Ecto neural progenitor cell (in vitro differentiated cells): ENCODE results near the gene FPGS.
"Not testable (repeated sequence)": the region's sequence is repeated elsewhere in the genome, so short reads cannot be mapped to it uniquely, and the experiment has no call there.

Experiments used
- DNase-seq: peaks from one replicate; pipeline ENCODE4 v3.0.0-alpha.2; 2018; ENCODE audit warnings: low spot score

Gene FPGS

GRCh38 chr9:127771570-127772189 lies 31.0 kb upstream of the FPGS start:
- no peak for DNase-seq

GRCh38 chr9:127772603-127773002 lies 30.1 kb upstream of the FPGS start:
- no peak for DNase-seq

GRCh38 chr9:127773272-127773671 lies 29.4 kb upstream of the FPGS start:
- DNase-seq: no peak

- DNase-seq: no peak
Measured at GRCh38 chr9:127773981-127774380, 28.7 kb upstream of the FPGS start.

GRCh38 chr9:127776195-127776923 lies 26.3 kb upstream of the FPGS start:
- DNase-seq: no peak

- DNase-seq: no peak
Measured at GRCh38 chr9:127776924-127777289, 25.8 kb upstream of the FPGS start.

GRCh38 chr9:127777368-127777980 lies 25.2 kb upstream of the FPGS start:
- DNase-seq: no peak

- no peak for DNase-seq
Measured at GRCh38 chr9:127778280-127779135, 24.2 kb upstream of the FPGS start, which contains the start of gene SH2D3C. Gene SH2D3C (minus strand): TSS chr9:127778666. CDS start chr9:127778627, 39 bp downstream.

GRCh38 chr9:127779136-127779981 lies 23.3 kb upstream of the FPGS start:
- no peak for DNase-seq

GRCh38 chr9:127780126-127780885 lies 22.4 kb upstream of the FPGS start:
- DNase-seq: no peak

GRCh38 chr9:127780909-127781308 lies 21.8 kb upstream of the FPGS start:
- not testable (repeated sequence) for DNase-seq

- DNase-seq: no peak
Measured at GRCh38 chr9:127781806-127782205, 20.9 kb upstream of the FPGS start.

GRCh38 chr9:127783111-127784008 lies 19.3 kb upstream of the FPGS start:
- DNase-seq: no peak

- peak; percentile 94 for DNase-seq
Measured at GRCh38 chr9:127785023-127785932, 17.4 kb upstream of the FPGS start.

GRCh38 chr9:127785933-127786772 lies 16.5 kb upstream of the FPGS start, which contains the start of gene CDK9:
Gene CDK9 (plus strand): TSS chr9:127786034. CDS start chr9:127786149, 115 bp downstream.
- peak; percentile 95 for DNase-seq

- DNase-seq: no peak
Measured at GRCh38 chr9:127786773-127787104, 15.9 kb upstream of the FPGS start.

- DNase-seq: no peak
Measured at GRCh38 chr9:127788337-127789011, 14.2 kb upstream of the FPGS start.
